GM18517 (cell line): ENCODE measurements around the gene SH2B3.

ENCODE experiments used
- ATAC-seq: cut with Tn5 transposase; IDR thresholded peaks from one replicate; pipeline ENCODE4 v1.9.1; 2021; ENCODE audit warnings: mild to moderate bottlenecking, moderate library complexity; ENCODE audit not compliant: unreplicated experiment

SH2B3 gene

GRCh38 chr12:111408686-111409402, 3.1 kb downstream of the SH2B3 start:
- ATAC-seq, result no peak

- ATAC-seq, result no peak
Measured at GRCh38 chr12:111409403-111409779, 3.7 kb downstream of the SH2B3 start.

- no peak for ATAC-seq
Measured at GRCh38 chr12:111409780-111410430, 4.2 kb downstream of the SH2B3 start.

- ATAC-seq, result no peak
Measured at GRCh38 chr12:111410431-111411184, 4.9 kb downstream of the SH2B3 start.

GRCh38 chr12:111411185-111411764, 5.6 kb downstream of the SH2B3 start:
- no peak for ATAC-seq

GRCh38 chr12:111412007-111412829, 6.5 kb downstream of the SH2B3 start:
- no peak for ATAC-seq

- no peak for ATAC-seq
Measured at GRCh38 chr12:111412830-111413441, 7.2 kb downstream of the SH2B3 start.

- ATAC-seq, result no peak
Measured at GRCh38 chr12:111413442-111414086, 7.8 kb downstream of the SH2B3 start.

- no peak for ATAC-seq
Measured at GRCh38 chr12:111414711-111415252, 9.1 kb downstream of the SH2B3 start.

GRCh38 chr12:111417290-111417689, 11.6 kb downstream of the SH2B3 start:
- ATAC-seq, result no peak

- ATAC-seq, result no peak
Measured at GRCh38 chr12:111417784-111418593, 12.3 kb downstream of the SH2B3 start.

GRCh38 chr12:111418594-111418880, 12.8 kb downstream of the SH2B3 start:
- no peak for ATAC-seq

- ATAC-seq, result no peak
Measured at GRCh38 chr12:111419784-111420183, 14.1 kb downstream of the SH2B3 start.

- ATAC-seq, result no peak
Measured at GRCh38 chr12:111420494-111420893, 14.8 kb downstream of the SH2B3 start.

GRCh38 chr12:111424189-111424792, 18.6 kb downstream of the SH2B3 start:
- no peak for ATAC-seq

GRCh38 chr12:111424793-111425251, 19.1 kb downstream of the SH2B3 start:
- no peak for ATAC-seq

GRCh38 chr12:111425655-111426054, 19.9 kb downstream of the SH2B3 start:
- ATAC-seq, result no peak
